Gastrocnemius medialis (tissue), 4 donors: ENCODE measurements around the gene LRRC72.

ENCODE experiments used
- CTCF ChIP-seq, 5 experiments: fragments of 450-650 bp in 3 of 5; fragments of 200-600 bp in 2 of 5; sonication (generic) in 2 of 5; IDR thresholded peaks in 4 of 5; conservative IDR thresholded peaks in 1 of 5; 1 replicate in 4 of 5; 2 replicates in 1 of 5; pipeline ENCODE4 v1.5.1; 2016 to 2019; ENCODE audit warnings: antibody characterized with exemption in 5 of 5, mild to moderate bottlenecking in 3 of 5, moderate library complexity in 3 of 5
- POLR2A ChIP-seq, 2 donors: fragments of 450-650 bp; IDR thresholded peaks; one replicate each; pipeline ENCODE4 v1.6.1; 2017; ENCODE audit warnings: antibody characterized with exemption in 2 of 2, mild to moderate bottlenecking in 2 of 2, moderate library complexity in 2 of 2

- TF ChIP-seq CTCF (IDR thresholded peaks at IDR 0.05 in 4 of 5, conservative IDR thresholded peaks at IDR 0.05 in 1 of 5) (no peak), POLR2A (IDR thresholded peaks at IDR 0.05) (no peak)
These were observed 73.2 kb downstream of the LRRC72 start for GRCh38 chr7:16599860-16600259.
